GM13977 (cell line): Measurements from ENCODE around the gene NECTIN1.

Source experiments
- DNase-seq: peaks from one replicate; pipeline ENCODE4 v3.0.0; 2012; ENCODE audit warnings: low spot score
- in situ Hi-C: fragments of 300-500 bp; cut with MboI; formaldehyde crosslinking; loops from one replicate; pipeline ENCODE4 v1.12.0; 2022; ENCODE audit warnings: low sequenced_read_pairs, low pct_unique_long_range_greater_than_20kb, mixed read lengths, inconsistent platforms; ENCODE audit not compliant: unreplicated experiment
- TF ChIP-seq, protein P1 (sequence below): IDR thresholded peaks from 2 replicates; pipeline ENCODE4 v1.5.1; 2012; ENCODE audit warnings: mild to moderate bottlenecking, control low read depth; ENCODE audit not compliant: insufficient read depth; ENCODE audit errors: extremely low read depth, missing control alignments

Gene NECTIN1

DNA sequence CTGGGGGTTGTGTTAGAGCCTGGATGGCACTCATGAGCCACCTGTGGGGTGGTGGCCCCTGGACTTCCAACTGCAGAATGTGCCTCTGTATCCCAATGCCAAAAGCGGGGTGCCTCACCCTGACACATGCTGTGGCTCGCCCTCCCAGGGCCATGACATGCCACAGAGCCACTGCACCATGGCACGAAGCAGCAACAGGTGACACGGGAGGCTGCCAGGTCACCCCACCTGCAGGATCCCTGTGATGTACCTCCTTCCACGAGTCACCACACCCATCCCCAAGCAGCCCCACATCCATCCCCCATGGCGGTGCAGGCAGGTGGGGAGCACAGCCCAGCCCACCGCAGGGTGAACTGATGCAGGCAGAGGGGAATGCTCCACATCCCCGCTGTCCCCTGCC lies 14.8 kb downstream of the NECTIN1 start:
- DNase-seq = no peak
- TF ChIP-seq, protein P1, sequence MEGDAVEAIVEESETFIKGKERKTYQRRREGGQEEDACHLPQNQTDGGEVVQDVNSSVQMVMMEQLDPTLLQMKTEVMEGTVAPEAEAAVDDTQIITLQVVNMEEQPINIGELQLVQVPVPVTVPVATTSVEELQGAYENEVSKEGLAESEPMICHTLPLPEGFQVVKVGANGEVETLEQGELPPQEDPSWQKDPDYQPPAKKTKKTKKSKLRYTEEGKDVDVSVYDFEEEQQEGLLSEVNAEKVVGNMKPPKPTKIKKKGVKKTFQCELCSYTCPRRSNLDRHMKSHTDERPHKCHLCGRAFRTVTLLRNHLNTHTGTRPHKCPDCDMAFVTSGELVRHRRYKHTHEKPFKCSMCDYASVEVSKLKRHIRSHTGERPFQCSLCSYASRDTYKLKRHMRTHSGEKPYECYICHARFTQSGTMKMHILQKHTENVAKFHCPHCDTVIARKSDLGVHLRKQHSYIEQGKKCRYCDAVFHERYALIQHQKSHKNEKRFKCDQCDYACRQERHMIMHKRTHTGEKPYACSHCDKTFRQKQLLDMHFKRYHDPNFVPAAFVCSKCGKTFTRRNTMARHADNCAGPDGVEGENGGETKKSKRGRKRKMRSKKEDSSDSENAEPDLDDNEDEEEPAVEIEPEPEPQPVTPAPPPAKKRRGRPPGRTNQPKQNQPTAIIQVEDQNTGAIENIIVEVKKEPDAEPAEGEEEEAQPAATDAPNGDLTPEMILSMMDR = no peak
- in situ Hi-C loops = no loop called here

DNA sequence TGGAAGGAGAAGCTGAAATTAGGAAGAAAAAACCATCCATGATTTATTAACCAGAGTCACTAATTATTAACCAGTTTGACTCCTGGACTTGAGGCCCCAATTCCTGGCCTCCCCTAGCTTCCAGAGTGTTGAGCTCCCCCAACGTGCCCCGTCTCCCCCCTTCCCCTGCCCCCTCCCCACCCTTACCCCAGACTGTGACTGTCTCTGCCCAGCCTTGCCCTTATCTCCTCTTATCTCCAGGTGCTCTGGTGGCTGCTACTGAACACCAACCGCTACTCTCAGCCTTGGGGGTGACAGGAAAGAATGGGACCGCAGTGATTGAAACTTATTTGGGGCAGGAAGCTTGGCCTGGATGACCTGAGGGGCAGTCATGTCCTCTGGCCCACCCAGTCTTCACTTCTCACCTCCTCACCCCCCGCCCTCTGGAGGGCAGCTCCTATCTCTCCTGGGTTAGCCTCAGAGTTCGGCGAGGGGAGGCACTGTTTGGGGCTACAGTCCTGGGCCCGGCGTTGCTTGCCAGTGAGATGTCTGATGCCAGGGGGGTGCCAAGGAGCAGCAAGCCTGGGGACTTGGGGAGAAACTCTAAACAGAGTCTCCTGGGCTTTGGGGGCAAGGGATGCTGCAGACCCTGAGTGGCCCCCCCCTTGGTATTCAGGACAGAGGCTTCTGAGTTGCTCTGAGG lies 15.5 kb downstream of the NECTIN1 start:
- in situ Hi-C loops = no loop called here
- no peak for DNase-seq
- TF ChIP-seq, protein P1 = no peak

DNA sequence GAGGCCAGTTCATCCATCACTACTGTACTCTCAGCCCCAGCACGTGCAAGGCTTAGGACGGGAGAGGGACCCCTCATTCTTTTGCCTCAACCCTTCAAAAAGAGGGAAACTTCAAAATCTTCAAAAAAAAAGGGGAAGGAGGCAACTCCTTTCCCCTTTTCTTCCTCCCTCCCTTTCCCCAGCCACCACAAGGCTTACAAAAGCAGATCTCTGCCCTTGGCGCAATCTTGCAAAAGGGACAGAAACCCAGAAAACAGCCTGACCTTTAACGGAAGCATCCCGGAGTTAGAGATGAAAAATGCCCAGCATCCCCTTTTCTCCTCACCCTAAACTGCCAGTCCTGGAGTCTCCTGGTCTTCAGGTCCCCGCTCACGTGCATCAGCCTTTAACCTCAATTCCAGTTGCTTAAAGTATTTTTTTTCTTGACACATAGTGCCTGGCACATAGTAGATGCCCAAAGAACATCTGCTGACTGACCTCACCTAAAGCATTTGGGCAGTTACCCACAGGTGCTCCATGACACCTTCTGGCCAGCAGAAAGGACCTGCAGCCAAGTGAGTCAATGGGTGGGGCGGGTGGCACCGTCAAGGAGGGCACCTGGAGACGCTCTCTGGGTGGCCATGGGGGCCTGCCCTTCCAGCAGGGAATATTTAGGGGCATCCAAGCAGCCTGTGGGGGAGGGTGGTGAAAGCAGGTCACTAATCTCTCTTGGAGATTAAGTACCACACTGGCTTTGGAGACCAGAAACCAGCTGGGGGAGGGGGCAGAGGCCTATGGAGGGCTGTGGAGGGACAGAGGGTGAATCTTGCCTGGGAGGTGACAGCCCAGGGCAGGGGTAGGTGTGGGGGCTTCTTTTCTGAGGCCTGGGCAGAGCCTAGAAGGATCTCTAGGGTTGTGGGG lies 16.3 kb downstream of the NECTIN1 start:
- TF ChIP-seq, protein P1 = no peak
- no peak for DNase-seq
- in situ Hi-C loops = no loop called here

DNA sequence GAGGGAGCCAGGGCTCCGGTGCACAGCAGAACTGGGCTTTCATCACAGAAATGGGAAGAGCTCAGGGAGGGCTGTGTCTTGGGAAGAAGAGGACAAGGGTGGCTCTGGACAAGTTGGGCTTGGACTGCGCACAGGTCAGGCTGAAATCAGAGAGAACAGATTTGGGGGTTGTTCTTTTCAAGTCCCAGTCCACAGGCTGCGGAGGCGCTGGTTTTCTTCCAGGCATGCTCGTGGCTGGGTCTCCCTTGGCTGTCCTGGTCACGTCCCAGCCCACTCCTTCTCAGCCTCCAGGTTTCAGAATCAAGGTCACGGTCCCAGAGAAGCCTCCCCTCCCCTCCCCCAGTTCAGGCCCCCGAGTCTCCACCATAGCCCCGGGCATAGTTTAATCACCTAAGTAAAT lies 17.0 kb downstream of the NECTIN1 start:
- DNase-seq = no peak
- TF ChIP-seq, protein P1 = no peak
- in situ Hi-C loops = no loop called here

DNA sequence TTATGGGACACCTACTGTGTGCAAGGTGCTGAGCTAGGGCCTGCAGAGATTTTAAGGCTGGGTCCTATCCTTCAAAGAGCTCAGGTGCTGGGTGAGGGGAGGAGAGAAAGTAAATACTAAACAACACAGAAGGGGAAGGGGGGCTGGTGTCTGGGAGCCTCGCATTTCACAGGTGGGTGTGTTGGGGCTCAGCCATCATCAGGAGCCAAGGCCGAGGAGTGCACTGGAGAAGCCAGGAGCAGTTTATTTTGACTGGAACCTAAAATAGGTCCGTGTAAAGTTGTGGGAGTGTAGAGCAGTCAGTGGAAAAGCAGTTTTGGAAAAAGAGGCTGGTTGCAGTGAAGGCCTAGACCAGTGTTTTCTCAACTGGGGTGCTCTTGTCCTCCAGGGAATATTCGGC lies 17.5 kb downstream of the NECTIN1 start:
- TF ChIP-seq, protein P1 = no peak
- in situ Hi-C loops = no loop called here
- DNase-seq = no peak

DNA sequence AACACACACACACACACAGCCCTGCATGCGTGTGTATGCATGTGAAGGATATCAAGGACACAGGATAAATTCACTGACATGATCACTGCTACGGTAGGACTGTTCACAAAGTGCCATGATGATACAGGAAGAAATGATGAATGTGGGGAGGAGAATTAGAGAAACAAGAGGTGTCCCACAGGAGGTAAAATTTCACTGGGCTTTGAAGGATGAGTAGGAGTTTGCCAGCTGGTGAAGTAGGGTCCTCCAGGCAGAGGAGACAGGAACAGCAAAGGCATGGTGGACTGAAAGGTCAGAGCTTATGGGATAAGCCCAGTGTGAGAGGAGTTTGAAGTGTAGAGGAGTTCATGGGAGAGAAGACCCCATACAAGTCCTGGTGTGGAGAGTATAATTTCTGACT lies 18.6 kb downstream of the NECTIN1 start:
- DNase-seq = no peak
- in situ Hi-C loops = no loop called here
- TF ChIP-seq, protein P1 = no peak
